ENCODE data around the gene TAF3. TPM values are rescaled to one million over a fixed set of nuclear protein-coding genes. Genes with fewer than 3 reads are reported as not detected.
A peak's percentile ranks its signal among the peaks of the same experiment; 100 is the strongest.

Gene TAF3
- polyA plus RNA-seq, 6 donors from 2014 or later, result 6.3 to 17.3 (median 9.5) TPM

- peak overlapping the region in 3 of 8 donors; percentile 11 to 66 (median 17) for H3K4me3 Mint-ChIP-seq
Measured at GRCh38 chr10:8039321-8039881, 221.1 kb downstream of the TAF3 start.

GRCh38 chr10:8040651-8041050, 222.3 kb downstream of the TAF3 start:
- peaks cover 14 to 30% of the 10 kb centered on the region in 2 donors for H3K36me3 Mint-ChIP-seq
- H3K9me3 Mint-ChIP-seq, result peaks cover 5 to 50% (median 31%) of the 10 kb centered on the region in 7 donors
- H3K27me3 Mint-ChIP-seq, result peaks cover 75 to 90% (median 83%) of the 10 kb centered on the region in 3 donors
- peak overlapping the region in 2 of 6 donors; percentile 15 to 18 for H3K27ac Mint-ChIP-seq
- DNase-seq (no peak), ATAC-seq (ENCODE audit: low read depth in 2 of 2) (no peak)
- no peak overlapping the region for H3K4me3 Mint-ChIP-seq
- H3K4me1 Mint-ChIP-seq, result peaks cover 36 to 46% (median 40%) of the 10 kb centered on the region in 3 donors

More at GRCh38 chr10:8039321-8039881, 221.1 kb downstream of the TAF3 start:
- H3K36me3 Mint-ChIP-seq, result peaks cover 19 to 30% of the 10 kb centered on the region in 2 donors
- peaks cover 71 to 87% (median 78%) of the 10 kb centered on the region in 3 donors for H3K27me3 Mint-ChIP-seq
- no peak for DNase-seq
- peaks cover 26 to 35% (median 28%) of the 10 kb centered on the region in 3 donors for H3K4me1 Mint-ChIP-seq
- ATAC-seq (ENCODE audit: low read depth in 2 of 2), result no peak
- peaks cover 7 to 46% (median 27%) of the 10 kb centered on the region in 7 donors for H3K9me3 Mint-ChIP-seq
- H3K27ac Mint-ChIP-seq, result peak overlapping the region in 2 of 6 donors; percentile 62 to 91

- peaks cover 44 to 50% (median 48%) of the 10 kb centered on the region in 3 donors for H3K4me1 Mint-ChIP-seq
Measured at GRCh38 chr10:8041284-8041991, 223.1 kb downstream of the TAF3 start.

GRCh38 chr10:8041992-8042720, 223.9 kb downstream of the TAF3 start:
- ATAC-seq (ENCODE audit: low read depth in 2 of 2) (peak; percentile 38 to 47), DNase-seq (no peak)
- Mint-ChIP-seq H3K4me1 (peaks cover 47 to 55% (median 52%) of the 10 kb centered on the region in 3 donors), H3K36me3 (peaks cover 14 to 30% of the 10 kb centered on the region in 2 donors), H3K9me3 (peaks cover 5 to 53% (median 31%) of the 10 kb centered on the region in 7 donors), H3K27ac (peak overlapping the region in 4 of 6 donors; percentile 29 to 94 (median 77)), H3K27me3 (peaks cover 85 to 92% (median 92%) of the 10 kb centered on the region in 3 donors), H3K4me3 (peak overlapping the region; percentile 20 to 82 (median 63))

More at GRCh38 chr10:8041284-8041991, 223.1 kb downstream of the TAF3 start:
- peaks cover 14 to 30% of the 10 kb centered on the region in 2 donors for H3K36me3 Mint-ChIP-seq
- peak overlapping the region in 3 of 6 donors; percentile 70 to 94 (median 84) for H3K27ac Mint-ChIP-seq
- H3K4me3 Mint-ChIP-seq, result peak overlapping the region in 5 of 8 donors; percentile 3 to 54 (median 36)
- no peak for ATAC-seq (ENCODE audit: low read depth in 2 of 2)
- peaks cover 82 to 91% (median 90%) of the 10 kb centered on the region in 3 donors for H3K27me3 Mint-ChIP-seq
- H3K9me3 Mint-ChIP-seq, result peaks cover 5 to 53% (median 31%) of the 10 kb centered on the region in 7 donors
- no peak for DNase-seq

- no peak for DNase-seq
Measured at GRCh38 chr10:8042721-8043568, 224.6 kb downstream of the TAF3 start.

GRCh38 chr10:8043569-8044306, 225.4 kb downstream of the TAF3 start:
- peak overlapping the region in 5 of 6 donors; percentile 16 to 84 (median 63) for H3K27ac Mint-ChIP-seq
- peaks cover 80 to 92% (median 92%) of the 10 kb centered on the region in 3 donors for H3K27me3 Mint-ChIP-seq
- peak overlapping the region in 6 of 8 donors; percentile 12 to 64 (median 55) for H3K4me3 Mint-ChIP-seq
- peaks cover 0 to 44% (median 20%) of the 10 kb centered on the region in 7 donors for H3K9me3 Mint-ChIP-seq
- DNase-seq (no peak), ATAC-seq (ENCODE audit: low read depth in 2 of 2) (peak in 1 of 2 donors; percentile 35)
- peaks cover 48 to 65% (median 49%) of the 10 kb centered on the region in 3 donors for H3K4me1 Mint-ChIP-seq
- H3K36me3 Mint-ChIP-seq, result peaks cover 6 to 19% of the 10 kb centered on the region in 2 donors

More at GRCh38 chr10:8042721-8043568, 224.6 kb downstream of the TAF3 start:
- H3K27me3 Mint-ChIP-seq, result peaks cover 87 to 92% (median 92%) of the 10 kb centered on the region in 3 donors
- H3K4me1 Mint-ChIP-seq, result peaks cover 44 to 60% (median 51%) of the 10 kb centered on the region in 3 donors
- H3K4me3 Mint-ChIP-seq, result peak overlapping the region in 7 of 8 donors; percentile 48 to 82 (median 64)
- no peak for ATAC-seq (ENCODE audit: low read depth in 2 of 2)
- H3K36me3 Mint-ChIP-seq, result peaks cover 14 to 27% of the 10 kb centered on the region in 2 donors
- peak overlapping the region in 4 of 6 donors; percentile 29 to 84 (median 70) for H3K27ac Mint-ChIP-seq
- peaks cover 5 to 51% (median 27%) of the 10 kb centered on the region in 7 donors for H3K9me3 Mint-ChIP-seq

- no peak for DNase-seq
- H3K27ac Mint-ChIP-seq, result peak overlapping the region in 4 of 6 donors; percentile 16 to 84 (median 52)
- H3K4me1 Mint-ChIP-seq, result peaks cover 53 to 71% (median 55%) of the 10 kb centered on the region in 3 donors
- H3K27me3 Mint-ChIP-seq, result peaks cover 73 to 90% (median 90%) of the 10 kb centered on the region in 3 donors
- H3K9me3 Mint-ChIP-seq, result peaks cover 0 to 38% (median 13%) of the 10 kb centered on the region in 7 donors
- ATAC-seq (ENCODE audit: low read depth in 2 of 2), result no peak
- peaks cover 2 to 12% of the 10 kb centered on the region in 2 donors for H3K36me3 Mint-ChIP-seq
- H3K4me3 Mint-ChIP-seq, result peak overlapping the region; percentile 21 to 79 (median 56)
Measured at GRCh38 chr10:8044331-8044907, 226.1 kb downstream of the TAF3 start.

GRCh38 chr10:8044908-8045725, 226.8 kb downstream of the TAF3 start:
- DNase-seq, result no peak
- peak overlapping the region; percentile 0 to 79 (median 62) for H3K4me3 Mint-ChIP-seq
- no peak for ATAC-seq (ENCODE audit: low read depth in 2 of 2)
- peaks cover 0 to 9% of the 10 kb centered on the region in 2 donors for H3K36me3 Mint-ChIP-seq
- peak overlapping the region in 2 of 6 donors; percentile 41 to 66 for H3K27ac Mint-ChIP-seq
- H3K4me1 Mint-ChIP-seq, result peaks cover 53 to 73% (median 55%) of the 10 kb centered on the region in 3 donors
- peaks cover 68 to 87% (median 84%) of the 10 kb centered on the region in 3 donors for H3K27me3 Mint-ChIP-seq
- peaks cover 0 to 31% (median 12%) of the 10 kb centered on the region in 7 donors for H3K9me3 Mint-ChIP-seq

GRCh38 chr10:8045726-8046494, 227.6 kb downstream of the TAF3 start:
- DNase-seq (no peak), ATAC-seq (ENCODE audit: low read depth in 2 of 2) (no peak)
- Mint-ChIP-seq H3K4me3 (peak overlapping the region; percentile 20 to 79 (median 62)), H3K4me1 (peaks cover 53 to 79% (median 59%) of the 10 kb centered on the region in 3 donors), H3K9me3 (peaks cover 0 to 23% (median 12%) of the 10 kb centered on the region in 7 donors), H3K27me3 (peaks cover 64 to 91% (median 83%) of the 10 kb centered on the region in 3 donors), H3K36me3 (peaks cover 0 to 9% of the 10 kb centered on the region in 2 donors), H3K27ac (peak overlapping the region in 4 of 6 donors; percentile 11 to 94 (median 61))

Data from naive B cell (primary cell).